IMR-90 (cell line): ENCODE results near the gene EXOC4. TPM values are rescaled to one million over a fixed set of nuclear protein-coding genes. Genes with fewer than 3 reads are reported as not detected.

Experiments
- ATAC-seq: fragments of 200-7000 bp; cut with Tn5 transposase; 2 replicates; pipeline ENCODE4 v1.9.1; 2020; ENCODE audit warnings: low read depth, mild to moderate bottlenecking, moderate library complexity
- BruUV-seq: library from RNA; stranded (reverse); fragments of 400-500 nt; replicated peaks from 2 replicates; lab custom pipeline; 2021; lab: Mats Ljungman, UMichigan
- CTCF ChIA-PET: fragments of 300-600 bp; formaldehyde crosslinking; extraction: SDS; loops from one replicate; lab custom pipeline; 2021; ENCODE audit warnings: antibody characterized with exemption; lab: Yijun Ruan, JAX
- POLR2A ChIA-PET: fragments of 300-600 bp; sonication (Branson Sonifier 250); formaldehyde crosslinking; loops from one replicate; lab custom pipeline; 2022; ENCODE audit warnings: antibody characterized with exemption; ENCODE audit not compliant: unreplicated experiment; lab: Charles Lee
- DNase-seq: peaks from one replicate; pipeline ENCODE4 v3.0.0; 2013
- H2AFZ ChIP-seq: replicated peaks from 2 replicates; pipeline ENCODE3; 2013; ENCODE audit warnings: low read length, mild to moderate bottlenecking; ENCODE audit not compliant: poor library complexity
- H2AK5ac ChIP-seq: 2 replicates; pipeline ENCODE4 v1.6.1; 2013; ENCODE audit warnings: low read depth, low read length, inconsistent platforms
- H2AK9ac ChIP-seq: replicated peaks from 2 replicates; pipeline ENCODE3; 2013; ENCODE audit warnings: mild to moderate bottlenecking, low read depth, low read length, moderate library complexity; ENCODE audit not compliant: poor library complexity
- H2BK120ac ChIP-seq: 2 replicates; pipeline ENCODE4 v1.6.1; 2013; ENCODE audit warnings: low read depth, low read length, inconsistent platforms
- H2BK15ac ChIP-seq: 3 replicates; pipeline ENCODE4 v1.6.1; 2013; ENCODE audit warnings: low read depth, low read length, inconsistent platforms
- H2BK20ac ChIP-seq: 2 replicates; pipeline ENCODE4 v1.6.1; 2013; ENCODE audit warnings: low read depth, mild to moderate bottlenecking, inconsistent platforms, low read length, moderate library complexity
- H2BK5ac ChIP-seq: 2 replicates; pipeline ENCODE4 v1.6.1; 2013; ENCODE audit warnings: mild to moderate bottlenecking, low read depth, low read length, inconsistent platforms; ENCODE audit not compliant: poor library complexity, severe bottlenecking
- H3K14ac ChIP-seq: replicated peaks from 2 replicates; pipeline ENCODE4 v1.6.1; 2013; ENCODE audit warnings: low read depth, low read length, inconsistent platforms
- H3K18ac ChIP-seq: 2 replicates; pipeline ENCODE4 v1.6.1; 2013; ENCODE audit warnings: low read depth, low read length, control low read depth
- H3K23ac ChIP-seq: 2 replicates; pipeline ENCODE4 v1.6.1; 2013; ENCODE audit warnings: low read depth, low read length, inconsistent platforms
- H3K27ac ChIP-seq: 2 replicates; pipeline ENCODE4 v1.5.1; 2013; ENCODE audit warnings: mild to moderate bottlenecking, control low read depth, low read length; ENCODE audit not compliant: insufficient read depth
- H3K27me3 ChIP-seq: 2 replicates; pipeline ENCODE4 v1.6.1; 2013; ENCODE audit warnings: low read length; ENCODE audit not compliant: control insufficient read depth, insufficient read depth
- H3K36me3 ChIP-seq: 2 replicates; pipeline ENCODE4 v1.6.1; 2013; ENCODE audit warnings: low read length, mixed read lengths; ENCODE audit not compliant: control insufficient read depth, insufficient read depth
- H3K4ac ChIP-seq: 2 replicates; pipeline ENCODE4 v1.6.1; 2013; ENCODE audit warnings: low read depth, low read length, inconsistent platforms
- H3K4me1 ChIP-seq: 2 replicates; pipeline ENCODE4 v1.6.1; 2013; ENCODE audit warnings: low read length, mixed read lengths; ENCODE audit not compliant: control insufficient read depth, insufficient read depth
- H3K4me2 ChIP-seq: 2 replicates; pipeline ENCODE4 v1.6.1; 2013; ENCODE audit warnings: low read depth, mild to moderate bottlenecking, control low read depth, low read length, moderate library complexity
- H3K4me3 ChIP-seq: 2 replicates; pipeline ENCODE4 v1.5.1; 2013; ENCODE audit warnings: low read depth, mild to moderate bottlenecking, control low read depth, low read length, moderate library complexity; ENCODE audit not compliant: insufficient read depth
- H3K56ac ChIP-seq: 2 replicates; pipeline ENCODE4 v1.6.1; 2013; ENCODE audit warnings: low read length, inconsistent platforms; ENCODE audit not compliant: insufficient read depth; ENCODE audit errors: extremely low read depth
- H3K79me1 ChIP-seq, 2 experiments: 2 replicates each; pipeline ENCODE4 v1.6.1; 2013; ENCODE audit warnings: low read length in 2 of 2, inconsistent platforms in 1 of 2, low read depth in 1 of 2
- H3K9ac ChIP-seq: 2 replicates; pipeline ENCODE4 v1.6.1; 2013; ENCODE audit warnings: low read depth, low read length, control low read depth
- H3K9me1 ChIP-seq: 2 replicates; pipeline ENCODE4 v1.6.1; 2013; ENCODE audit warnings: low read length, inconsistent platforms; ENCODE audit not compliant: insufficient read depth
- H3K9me3 ChIP-seq: 2 replicates; pipeline ENCODE4 v1.6.1; 2013; ENCODE audit warnings: low read length; ENCODE audit not compliant: control insufficient read depth, insufficient read depth
- H4K20me1 ChIP-seq: 2 replicates; pipeline ENCODE4 v1.6.1; 2013; ENCODE audit warnings: low read length, inconsistent platforms; ENCODE audit not compliant: insufficient read depth
- H4K5ac ChIP-seq: 2 replicates; pipeline ENCODE4 v1.6.1; 2013; ENCODE audit warnings: mild to moderate bottlenecking, low read depth, low read length, control low read depth
- H4K8ac ChIP-seq, 2 experiments: 2 replicates each; pipeline ENCODE4 v1.6.1; 2013; ENCODE audit warnings: low read depth in 2 of 2, low read length in 2 of 2, control low read depth in 1 of 2, inconsistent platforms in 1 of 2
- H4K91ac ChIP-seq: 2 replicates; pipeline ENCODE4 v1.6.1; 2013; ENCODE audit warnings: low read depth, low read length, inconsistent platforms; ENCODE audit not compliant: insufficient read depth
- CHD1 ChIP-seq: IDR thresholded peaks from 2 replicates; pipeline ENCODE4 v1.6.1; 2012; ENCODE audit warnings: low read depth, low read length, improper control_type of control experiment
- FOS ChIP-seq: fragments of 150-350 bp; IDR thresholded peaks from 2 replicates; pipeline ENCODE4 v1.6.1; 2016; ENCODE audit warnings: low read depth, low read length
- MAFK ChIP-seq: IDR thresholded peaks from 2 replicates; pipeline ENCODE4 v1.6.1; 2012; ENCODE audit warnings: low read depth, low read length, improper control_type of control experiment
- MXI1 ChIP-seq: IDR thresholded peaks from 2 replicates; pipeline ENCODE4 v1.6.1; 2012; ENCODE audit warnings: low read depth, mild to moderate bottlenecking, low read length, moderate library complexity, borderline replicate concordance
- POLR2A ChIP-seq: IDR thresholded peaks from 2 replicates; pipeline ENCODE4 v1.6.1; 2012; ENCODE audit warnings: mild to moderate bottlenecking, low read depth, low read length
- RFX5 ChIP-seq: IDR thresholded peaks from 2 replicates; pipeline ENCODE4 v1.8.0; 2012; ENCODE audit warnings: low read depth, mild to moderate bottlenecking, low read length, moderate library complexity
- WGBS, 2 experiments: methylation state at CpG; one replicate each; pipeline versions ENCODE4 v1.1.5 to v1.1.7; 2013; ENCODE audit warnings: missing lambda C conversion rate in 2 of 2; ENCODE audit not compliant: insufficient read length in 1 of 2; ENCODE audit errors: extremely low coverage in 2 of 2; 5-methylcytosine and 5-hydroxymethylcytosine counted together
- dilution Hi-C: fragments of 300-500 bp; cut with HindIII; formaldehyde crosslinking; loops from one replicate; pipeline ENCODE4 v1.14.3; 2018; ENCODE audit warnings: low sequenced_read_pairs; ENCODE audit not compliant: unreplicated experiment
- in situ Hi-C: fragments of 300-500 bp; cut with MboI; formaldehyde crosslinking; loops from 3 replicates; pipeline ENCODE4 v1.14.3; 2019; ENCODE audit warnings: low sequenced_read_pairs, inconsistent platforms, mixed read lengths
- intact Hi-C: fragments of 100-400 bp; cut with micrococcal nuclease; formaldehyde crosslinking; loops from 2 replicates; pipeline ENCODE4 v1.10.0; 2022
- polyA plus RNA-seq, 3 experiments: library from polyadenylated mRNA; depleted of rRNA; stranded (reverse); fragments of >200 nt; gene quantifications; 2 replicates each; pipeline ENCODE4 v1.2.3, GENCODE V29; 2012; ENCODE audit warnings: low replicate concordance in 1 of 3
- total RNA-seq: library from RNA; depleted of rRNA; stranded (reverse); fragments of >200 nt; gene quantifications from 2 replicates; pipeline ENCODE4 v1.2.3, GENCODE V29; 2012
- TF ChIP-seq, protein P1 (sequence below): fragments of 150-350 bp; IDR thresholded peaks from 2 replicates; pipeline ENCODE4 v1.6.1; 2016; ENCODE audit warnings: low read depth, mild to moderate bottlenecking, low read length, moderate library complexity, borderline replicate concordance

The EXOC4 gene
- total and polyA plus RNA-seq, 2 of the 4 experiments (the other 2 are of a cell fraction): 25.4 to 94.6 TPM

DNA sequence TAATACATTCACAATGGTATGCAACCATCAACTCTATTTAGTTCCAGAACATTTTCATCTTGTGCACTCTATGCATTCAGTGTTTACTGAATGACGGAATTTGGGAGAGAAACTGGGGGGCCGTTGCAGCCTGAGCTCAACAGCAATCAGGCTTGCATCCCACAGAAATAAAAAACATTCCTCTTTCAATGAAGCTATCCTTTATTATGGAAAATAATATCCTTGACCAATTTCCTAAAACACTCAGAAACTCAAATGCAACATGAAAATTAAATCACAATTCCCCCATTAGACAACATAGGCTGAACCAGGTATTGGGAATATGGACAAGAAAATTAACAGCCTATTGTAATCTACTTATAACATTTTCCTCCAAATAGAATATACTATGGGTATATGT is 6.3 kb upstream of the EXOC4 start:
- Histone ChIP-seq H3K4ac (no peak overlapping the region), H4K8ac (no peak overlapping the region), H3K4me3 (no peak overlapping the region), H3K79me1 (no peaks in the 10 kb centered on the region), H3K18ac (no peak overlapping the region), H4K20me1 (no peaks in the 10 kb centered on the region), H3K9me3 (no peaks in the 10 kb centered on the region), H3K56ac (no peak overlapping the region), H3K4me1 (no peaks in the 10 kb centered on the region), H4K91ac (no peak overlapping the region), H2AK5ac (no peak overlapping the region), H2BK120ac (no peak overlapping the region), H2BK20ac (no peak overlapping the region), H3K9ac (no peak overlapping the region), H3K23ac (no peak overlapping the region; the same call in 1 of the 2 replicates), H3K27me3 (peaks cover 3% of the 10 kb centered on the region; the same call in 1 of the 2 replicates), H3K36me3 (no peaks in the 10 kb centered on the region), H2BK5ac (no peak overlapping the region), H2BK15ac (no peak overlapping the region), H3K9me1 (no peaks in the 10 kb centered on the region), H3K14ac (no peak overlapping the region), H2AFZ (no peak overlapping the region), H3K4me2 (no peak overlapping the region), H4K5ac (no peak overlapping the region), H3K27ac (no peak overlapping the region), H2AK9ac (no peak overlapping the region)
- TF ChIP-seq RFX5: no peak
- no peak for TF ChIP-seq POLR2A
- no peak for TF ChIP-seq MXI1
- no peak for TF ChIP-seq FOS
- TF ChIP-seq CHD1: no peak
- no peak for TF ChIP-seq MAFK
- TF ChIP-seq, protein P1, sequence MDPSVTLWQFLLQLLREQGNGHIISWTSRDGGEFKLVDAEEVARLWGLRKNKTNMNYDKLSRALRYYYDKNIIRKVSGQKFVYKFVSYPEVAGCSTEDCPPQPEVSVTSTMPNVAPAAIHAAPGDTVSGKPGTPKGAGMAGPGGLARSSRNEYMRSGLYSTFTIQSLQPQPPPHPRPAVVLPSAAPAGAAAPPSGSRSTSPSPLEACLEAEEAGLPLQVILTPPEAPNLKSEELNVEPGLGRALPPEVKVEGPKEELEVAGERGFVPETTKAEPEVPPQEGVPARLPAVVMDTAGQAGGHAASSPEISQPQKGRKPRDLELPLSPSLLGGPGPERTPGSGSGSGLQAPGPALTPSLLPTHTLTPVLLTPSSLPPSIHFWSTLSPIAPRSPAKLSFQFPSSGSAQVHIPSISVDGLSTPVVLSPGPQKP: no peak
- BruUV-seq: no TSS peak
- no CpG with 5 or more reads among the region's 2 CpGs for WGBS, 2 experiments
- ATAC-seq (no peak), DNase-seq (no peak)
- dilution Hi-C loops: no loop called here
- intact Hi-C loops: no loop called here
- in situ Hi-C loops: no loop called here
- POLR2A ChIA-PET: no interaction called here
- CTCF ChIA-PET: no interaction called here
